ENCODE measurements around the gene CEP72.
A peak's percentile ranks its signal among the peaks of the same experiment; 100 is the strongest.
"Not testable (repeated sequence)": the region's sequence is repeated elsewhere in the genome, so short reads cannot be mapped to it uniquely, and the experiment has no call there.

Gene CEP72

DNA sequence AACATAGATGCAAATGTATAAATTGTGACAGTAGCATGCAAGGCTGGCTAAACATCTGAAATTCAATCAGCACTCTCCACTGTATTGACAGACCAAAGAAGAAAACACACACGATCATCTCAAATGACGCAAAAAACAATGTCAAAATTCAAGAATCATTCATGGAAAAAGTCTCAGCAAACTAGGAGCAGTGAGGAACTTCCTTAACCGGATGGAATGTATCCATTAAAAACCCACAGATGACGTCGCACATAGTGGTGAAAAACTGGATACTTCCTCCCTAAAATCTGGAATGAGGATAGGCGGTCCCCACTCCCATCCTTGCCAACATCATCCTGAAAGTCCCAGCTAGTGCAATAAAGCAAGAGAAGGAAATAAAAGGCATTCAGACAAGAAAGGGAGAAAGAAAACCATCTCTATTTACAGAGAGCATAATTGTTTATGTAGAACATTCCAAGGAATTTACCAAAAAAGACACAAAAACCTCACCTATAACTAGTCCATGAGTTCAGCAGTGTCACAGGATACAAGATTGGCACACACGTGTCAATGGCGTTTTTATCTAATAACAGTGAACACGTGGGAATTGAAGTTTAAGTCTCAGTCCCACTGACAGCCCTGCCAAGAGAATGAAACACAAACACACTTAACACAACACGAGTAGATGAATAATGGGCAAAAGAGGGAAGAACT, 14.1 kb upstream of the CEP72 start:
- no peak for DNase-seq

- DNase-seq, result no peak
Measured at GRCh38 chr5:598564-598890, 13.6 kb upstream of the CEP72 start.

GRCh38 chr5:600886-601541, 11.1 kb upstream of the CEP72 start:
- DNase-seq, result no peak

- no peak for DNase-seq
Measured at GRCh38 chr5:601771-602465, 10.2 kb upstream of the CEP72 start.

DNA sequence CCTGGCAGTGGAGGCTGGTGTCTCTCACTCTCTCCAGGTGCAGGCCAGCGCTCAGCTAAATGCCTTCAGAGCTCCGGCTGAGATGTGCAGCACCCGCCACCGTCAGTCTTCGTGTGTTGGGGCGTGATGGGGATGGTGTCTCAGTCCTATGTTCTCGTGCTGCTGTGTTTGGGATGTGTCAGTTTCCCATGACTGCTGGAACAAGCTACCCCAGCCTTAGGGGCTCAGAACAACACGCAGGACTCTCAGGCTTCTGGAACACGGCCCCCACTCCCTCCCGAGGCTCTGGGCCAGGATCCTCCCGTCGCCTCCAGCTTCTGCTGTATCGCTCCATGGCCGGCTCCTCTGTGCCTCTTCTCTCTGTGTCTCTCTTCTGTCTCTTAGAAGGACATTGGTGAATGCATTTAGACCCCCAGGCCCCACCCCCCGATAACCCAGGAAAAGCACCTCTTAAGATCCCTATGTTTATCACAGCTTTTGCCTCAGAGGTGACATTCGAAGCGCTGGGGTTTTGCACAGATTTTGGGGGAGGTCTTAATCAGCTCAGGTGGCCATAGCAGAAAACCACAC, 9.6 kb upstream of the CEP72 start:
- no peak for DNase-seq

GRCh38 chr5:603081-603998, 8.8 kb upstream of the CEP72 start:
- no peak for DNase-seq

DNA sequence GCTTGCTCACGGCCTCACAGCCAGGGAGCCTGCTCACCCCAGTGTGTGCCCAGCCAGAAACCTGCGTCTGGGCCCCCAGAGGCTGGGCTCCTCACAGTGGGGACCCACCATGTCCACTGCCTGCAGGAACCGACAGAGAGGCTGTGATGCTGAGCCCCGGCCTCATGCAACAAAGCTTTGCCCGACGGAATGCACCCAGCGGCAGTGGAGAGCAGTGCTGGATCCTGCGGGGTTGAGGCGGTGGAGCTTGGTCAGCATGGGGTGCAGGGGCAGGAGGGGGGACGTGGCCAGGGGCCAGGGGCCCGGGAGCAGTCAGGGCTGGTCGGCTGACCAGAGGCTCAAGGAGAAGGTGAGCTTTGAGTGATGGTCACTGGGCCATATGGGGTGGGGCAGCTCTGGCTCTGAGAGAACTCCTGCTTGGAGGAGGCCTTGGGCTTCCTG, 7.7 kb upstream of the CEP72 start:
- DNase-seq, result no peak

GRCh38 chr5:605090-605489, 7.0 kb upstream of the CEP72 start:
- DNase-seq, result not testable (repeated sequence)

GRCh38 chr5:606061-606460, 6.1 kb upstream of the CEP72 start:
- no peak for DNase-seq

DNA sequence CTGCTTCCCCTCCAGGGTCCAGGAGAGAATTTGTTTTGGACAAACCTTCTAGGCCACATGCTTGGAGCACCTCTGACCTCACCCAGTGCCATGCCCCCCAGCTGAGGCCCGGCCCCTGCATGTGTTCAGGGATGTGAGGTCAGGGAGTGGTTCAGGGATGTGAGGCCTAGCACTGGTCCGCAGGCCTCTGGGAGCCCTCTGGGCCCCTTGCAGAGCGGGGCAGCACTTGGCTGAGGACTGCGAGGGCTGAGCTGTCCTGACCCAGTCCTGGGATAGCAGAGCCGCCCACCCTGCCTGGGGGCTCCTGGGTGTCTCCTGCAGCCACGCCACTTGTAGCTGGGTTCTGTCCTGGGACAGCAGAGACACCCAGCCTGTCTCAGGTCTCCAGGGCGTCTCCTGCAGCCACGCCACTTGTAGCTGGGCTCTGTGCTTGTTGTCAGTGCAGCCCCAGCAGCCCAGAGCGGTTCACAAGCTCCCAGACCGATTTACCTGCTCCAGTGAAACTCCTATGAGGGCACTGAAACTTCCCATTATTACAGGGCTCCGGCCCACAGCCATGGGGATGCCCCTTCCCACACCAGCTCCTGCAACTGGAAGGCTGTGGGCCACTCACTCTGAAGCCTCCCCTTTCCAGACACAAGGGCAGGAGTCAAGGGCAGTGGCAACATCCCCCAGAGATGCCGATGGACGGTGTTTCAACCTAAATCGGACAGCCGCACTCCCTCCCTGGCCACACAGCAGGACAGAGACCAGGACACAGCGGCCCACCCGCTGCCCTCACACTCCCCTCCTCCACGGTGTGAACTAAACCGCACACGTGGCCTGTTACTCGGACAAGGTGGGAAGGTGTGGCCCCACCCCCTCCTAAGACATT, 5.4 kb upstream of the CEP72 start:
- DNase-seq, result no peak

GRCh38 chr5:607541-608428, 4.4 kb upstream of the CEP72 start:
- DNase-seq, result no peak

GRCh38 chr5:608429-609370, 3.4 kb upstream of the CEP72 start:
- DNase-seq, result no peak

DNA sequence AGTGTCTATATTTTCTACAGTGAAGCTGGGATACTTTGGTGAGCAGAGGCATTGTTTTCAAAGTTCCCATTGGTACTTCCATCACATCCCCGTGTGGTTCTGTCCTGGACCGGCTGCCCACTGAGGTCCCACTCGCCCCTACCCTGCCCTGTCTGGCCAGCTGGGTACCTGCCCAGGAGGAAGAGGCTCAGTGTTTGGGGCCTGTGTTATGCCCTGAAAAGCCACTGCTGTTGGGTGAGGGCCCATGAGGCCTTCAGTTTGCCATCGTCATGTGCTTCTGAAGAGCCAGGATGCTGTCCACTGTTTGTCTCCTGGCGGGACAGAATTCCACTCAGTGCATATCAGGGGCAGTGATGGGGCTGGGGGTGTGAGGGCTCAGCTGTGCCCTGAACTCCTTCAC, 2.6 kb upstream of the CEP72 start:
- DNase-seq, result no peak

GRCh38 chr5:610011-610743, 2.0 kb upstream of the CEP72 start:
- no peak for DNase-seq

- peak; percentile 42 for DNase-seq
Measured at GRCh38 chr5:610744-611730, 1.1 kb upstream of the CEP72 start.

GRCh38 chr5:612498-613424, 621 bp downstream of the CEP72 start:
- peak; percentile 60 for DNase-seq
